ENCODE measurements around the gene EIF5AL1. TPM values are rescaled to one million over a fixed set of nuclear protein-coding genes. Genes with fewer than 3 reads are reported as not detected.

EIF5AL1 gene
- total and polyA plus RNA-seq, 2 experiments from 2014 or later: 2.0 to 20.4 TPM

GRCh38 chr10:79560160-79560709 lies 47.9 kb downstream of the EIF5AL1 start, which contains the start of gene SFTPA2:
SFTPA2 (minus strand) TSS chr10:79560407; CDS start chr10:79559483, 924 bp downstream.
- Mint-ChIP-seq H3K36me3 (ENCODE audit: low read depth) (no peaks in the 10 kb centered on the region), H3K4me1 (peaks cover 9% of the 10 kb centered on the region), H3K4me3 (no peak within 1 kb of the TSS), H3K27ac (no peak within 1 kb of the TSS), H3K9me3 (no peaks in the 10 kb centered on the region), H3K27me3 (ENCODE audit: insufficient read depth, low read depth, poor library complexity) (no peaks in the 10 kb centered on the region)
- Histone ChIP-seq H4K20me1 (replicated peaks; ENCODE audit: insufficient read depth) (no peaks in the 10 kb centered on the region), H3K79me2 (replicated peaks; ENCODE audit: insufficient read depth) (no peaks in the 10 kb centered on the region), H3K27me3 (ENCODE audit: insufficient read depth) (peaks cover 15% of the 10 kb centered on the region), H3K9me2 (ENCODE audit: insufficient read depth) (no peaks in the 10 kb centered on the region), H3K36me3 (ENCODE audit: insufficient read depth) (no peaks in the 10 kb centered on the region), H2AFZ (no peak within 1 kb of the TSS), H3F3A (replicated peaks; ENCODE audit: low read depth) (no peaks in the 10 kb centered on the region), H3K4me2 (no peak within 1 kb of the TSS), H3K4me3 (no peak within 1 kb of the TSS), H3K4me1 (ENCODE audit: insufficient read depth) (peaks cover 4% of the 10 kb centered on the region), H3K27ac (ENCODE audit: low read depth) (no peak within 1 kb of the TSS)
- DNase-seq (ENCODE audit: low spot score) (no peak), ATAC-seq (no peak)
- TF ChIP-seq ZNF331 (CRISPR knock-in tag; IDR thresholded peaks at IDR 0.05; ENCODE audit: low read depth) (no peak), NANOG (IDR thresholded peaks at IDR 0.05; ENCODE audit: borderline replicate concordance) (no peak), POLR2AphosphoS5 (IDR thresholded peaks at IDR 0.05; ENCODE audit: low read depth) (no peak), REST (IDR thresholded peaks at IDR 0.05; ENCODE audit: unreplicated experiment) (no peak), CREB1 (CRISPR knock-in tag; IDR thresholded peaks at IDR 0.05; ENCODE audit: low read depth) (no peak), STAT1 (IDR thresholded peaks at IDR 0.05; ENCODE audit: unreplicated experiment) (no peak), ZNF114 (CRISPR knock-in tag; IDR thresholded peaks at IDR 0.05) (no peak), EZH2phosphoT487 (IDR thresholded peaks at IDR 0.05; ENCODE audit: unreplicated experiment) (no peak), ZNF462 (CRISPR knock-in tag; IDR thresholded peaks at IDR 0.05) (no peak), JUNB (IDR thresholded peaks at IDR 0.05; ENCODE audit: unreplicated experiment) (no peak), EZH2 (IDR thresholded peaks at IDR 0.05; ENCODE audit: low read depth, unreplicated experiment) (no peak), CTCF (conservative IDR thresholded peaks at IDR 0.05; ENCODE audit: low read depth in 2 of 2) (no peak)
